Measurements from ENCODE around the gene ANKRD55.

The ANKRD55 gene

DNA sequence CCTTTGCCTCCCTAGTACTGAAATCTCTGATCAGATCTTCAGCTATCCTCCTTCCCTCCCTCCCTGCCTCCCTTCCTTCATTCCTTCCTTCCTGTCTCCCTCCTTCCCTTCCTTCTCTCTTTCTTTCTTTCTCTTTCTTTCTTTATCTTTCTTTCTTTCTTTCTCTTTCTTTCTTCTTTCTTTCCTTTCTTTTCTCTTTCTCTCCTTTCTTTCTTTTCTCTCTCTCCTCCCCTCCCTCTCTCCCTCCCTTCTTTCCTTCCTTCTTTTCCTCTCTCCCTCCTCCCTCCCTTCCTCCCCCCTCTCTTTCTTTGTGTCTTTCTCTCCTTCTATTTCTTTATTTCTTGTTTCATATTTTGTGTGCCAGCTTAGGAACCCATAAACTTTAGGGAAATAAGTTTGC, 23.9 kb upstream of the ANKRD55 start:
- TF ChIP-seq, protein P1, sequence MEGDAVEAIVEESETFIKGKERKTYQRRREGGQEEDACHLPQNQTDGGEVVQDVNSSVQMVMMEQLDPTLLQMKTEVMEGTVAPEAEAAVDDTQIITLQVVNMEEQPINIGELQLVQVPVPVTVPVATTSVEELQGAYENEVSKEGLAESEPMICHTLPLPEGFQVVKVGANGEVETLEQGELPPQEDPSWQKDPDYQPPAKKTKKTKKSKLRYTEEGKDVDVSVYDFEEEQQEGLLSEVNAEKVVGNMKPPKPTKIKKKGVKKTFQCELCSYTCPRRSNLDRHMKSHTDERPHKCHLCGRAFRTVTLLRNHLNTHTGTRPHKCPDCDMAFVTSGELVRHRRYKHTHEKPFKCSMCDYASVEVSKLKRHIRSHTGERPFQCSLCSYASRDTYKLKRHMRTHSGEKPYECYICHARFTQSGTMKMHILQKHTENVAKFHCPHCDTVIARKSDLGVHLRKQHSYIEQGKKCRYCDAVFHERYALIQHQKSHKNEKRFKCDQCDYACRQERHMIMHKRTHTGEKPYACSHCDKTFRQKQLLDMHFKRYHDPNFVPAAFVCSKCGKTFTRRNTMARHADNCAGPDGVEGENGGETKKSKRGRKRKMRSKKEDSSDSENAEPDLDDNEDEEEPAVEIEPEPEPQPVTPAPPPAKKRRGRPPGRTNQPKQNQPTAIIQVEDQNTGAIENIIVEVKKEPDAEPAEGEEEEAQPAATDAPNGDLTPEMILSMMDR (IDR thresholded peaks at IDR 0.05; ENCODE audit: low read depth, low read length) = no peak
- Histone ChIP-seq H3K36me3 (no peaks in the 10 kb centered on the region), H3K27ac (no peak overlapping the region), H3K4me3 (ENCODE audit: low read depth, low read length) (no peak overlapping the region), H3K27me3 (ENCODE audit: insufficient read depth, low read depth, severe bottlenecking) (no peaks in the 10 kb centered on the region), H3K9me3 (ENCODE audit: severe bottlenecking) (no peaks in the 10 kb centered on the region)
- DNase-seq = no peak

DNA sequence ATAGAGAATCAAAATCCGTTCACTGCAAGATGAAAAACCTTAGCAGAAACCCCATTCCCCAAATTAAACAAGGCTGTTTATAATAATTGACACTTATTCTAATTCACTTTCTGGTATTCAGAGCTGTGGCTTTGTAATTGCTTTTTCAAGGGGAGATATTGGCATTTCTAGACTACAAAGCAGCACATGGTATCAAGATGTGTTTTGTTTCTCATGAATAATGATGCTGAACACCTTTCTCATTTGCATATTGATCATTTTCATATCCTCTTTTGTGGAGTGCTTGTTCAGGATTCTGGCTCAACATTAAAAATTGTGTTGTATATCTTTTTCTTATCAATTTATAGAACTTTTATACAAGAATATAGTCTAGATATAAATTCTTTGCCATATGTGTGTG, 22.4 kb upstream of the ANKRD55 start:
- no peaks in the 10 kb centered on the region for H3K9me3 ChIP-seq (ENCODE audit: severe bottlenecking)
- H3K36me3 ChIP-seq = no peaks in the 10 kb centered on the region
- TF ChIP-seq, protein P1 (IDR thresholded peaks at IDR 0.05; ENCODE audit: low read depth, low read length) = no peak
- no peaks in the 10 kb centered on the region for H3K27me3 ChIP-seq (ENCODE audit: insufficient read depth, low read depth, severe bottlenecking)
- no peak overlapping the region for H3K4me3 ChIP-seq (ENCODE audit: low read depth, low read length)
- H3K27ac ChIP-seq = no peak overlapping the region
- DNase-seq = no peak

DNA sequence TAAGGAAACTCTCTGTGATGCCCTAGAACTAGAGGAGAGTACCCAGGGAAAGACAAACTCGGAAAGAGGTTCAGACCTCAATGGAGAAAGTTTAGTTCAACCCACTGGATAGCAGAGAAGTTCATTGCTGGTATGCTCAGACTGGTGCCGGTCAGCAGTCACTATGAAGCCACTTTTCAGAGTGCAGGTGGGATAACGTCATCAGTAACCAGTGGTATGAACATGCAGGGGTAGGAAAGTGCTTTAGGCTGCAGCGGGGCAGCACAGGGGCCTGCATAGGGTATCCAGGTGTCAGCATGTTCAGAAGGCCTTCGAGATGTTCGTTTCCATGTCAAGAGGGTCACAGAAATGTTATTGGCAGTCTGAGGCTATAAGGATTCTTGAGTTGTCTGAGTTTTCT, 20.8 kb upstream of the ANKRD55 start:
- H3K27ac ChIP-seq = no peak overlapping the region
- H3K36me3 ChIP-seq = no peaks in the 10 kb centered on the region
- TF ChIP-seq, protein P1 (IDR thresholded peaks at IDR 0.05; ENCODE audit: low read depth, low read length) = no peak
- H3K27me3 ChIP-seq (ENCODE audit: insufficient read depth, low read depth, severe bottlenecking) = no peaks in the 10 kb centered on the region
- no peaks in the 10 kb centered on the region for H3K9me3 ChIP-seq (ENCODE audit: severe bottlenecking)
- no peak for DNase-seq
- no peak overlapping the region for H3K4me3 ChIP-seq (ENCODE audit: low read depth, low read length)

DNA sequence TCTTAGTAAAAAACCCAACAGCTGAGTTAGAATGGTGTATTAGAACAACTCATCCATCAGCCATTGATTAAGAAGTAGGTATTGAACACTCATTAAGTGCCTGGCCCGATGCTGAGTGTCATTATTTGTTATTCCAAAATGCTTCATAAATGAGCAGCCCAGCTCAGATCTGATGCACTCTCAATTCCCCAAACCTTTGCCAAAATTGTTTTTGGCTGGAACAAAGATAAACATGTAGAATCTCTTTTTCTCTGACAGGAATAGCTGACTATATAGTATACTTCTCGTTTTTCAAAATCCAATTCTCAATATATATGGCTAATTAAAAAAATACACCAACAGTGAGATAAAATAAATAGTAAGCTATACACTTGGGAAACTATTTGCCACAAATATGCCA, 20.0 kb upstream of the ANKRD55 start:
- Histone ChIP-seq H3K9me3 (ENCODE audit: severe bottlenecking) (no peaks in the 10 kb centered on the region), H3K4me3 (ENCODE audit: low read depth, low read length) (no peak overlapping the region), H3K36me3 (no peaks in the 10 kb centered on the region), H3K27ac (no peak overlapping the region), H3K27me3 (ENCODE audit: insufficient read depth, low read depth, severe bottlenecking) (no peaks in the 10 kb centered on the region)
- TF ChIP-seq, protein P1 (IDR thresholded peaks at IDR 0.05; ENCODE audit: low read depth, low read length) = no peak
- DNase-seq = no peak

DNA sequence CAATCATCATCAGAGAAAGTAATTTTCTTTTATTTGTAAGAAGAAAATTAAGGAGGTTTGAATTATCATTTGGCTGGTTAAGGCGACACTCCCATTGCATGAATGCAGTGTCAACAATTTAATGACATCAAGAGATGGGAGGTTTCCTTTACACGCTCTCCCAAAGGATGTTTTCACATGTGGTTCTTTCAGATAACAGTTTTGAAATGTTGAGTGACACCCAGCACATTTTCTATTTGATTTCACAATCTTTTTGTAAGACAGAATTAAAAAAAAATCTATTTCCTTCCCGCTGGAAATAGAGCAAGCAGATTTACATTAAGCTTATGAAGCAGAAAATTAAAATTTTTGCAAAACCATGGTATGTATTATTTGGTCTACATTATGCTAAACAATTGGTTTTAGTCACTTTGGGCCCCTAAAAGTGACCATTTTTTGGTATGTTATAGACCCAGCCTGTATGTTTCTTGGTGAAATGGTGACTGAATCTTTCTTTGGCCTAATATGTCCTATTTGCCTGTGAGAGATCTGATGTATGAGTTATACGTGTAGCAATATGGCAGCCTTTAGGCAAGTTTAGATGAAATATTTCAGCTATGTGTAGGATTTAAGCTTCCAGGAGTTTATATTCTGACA, 18.9 kb upstream of the ANKRD55 start:
- Histone ChIP-seq H3K4me3 (ENCODE audit: low read depth, low read length) (no peak overlapping the region), H3K27ac (no peak overlapping the region), H3K9me3 (ENCODE audit: severe bottlenecking) (no peaks in the 10 kb centered on the region), H3K27me3 (ENCODE audit: insufficient read depth, low read depth, severe bottlenecking) (no peaks in the 10 kb centered on the region), H3K36me3 (no peaks in the 10 kb centered on the region)
- no peak for DNase-seq
- TF ChIP-seq, protein P1 (IDR thresholded peaks at IDR 0.05; ENCODE audit: low read depth, low read length) = no peak

DNA sequence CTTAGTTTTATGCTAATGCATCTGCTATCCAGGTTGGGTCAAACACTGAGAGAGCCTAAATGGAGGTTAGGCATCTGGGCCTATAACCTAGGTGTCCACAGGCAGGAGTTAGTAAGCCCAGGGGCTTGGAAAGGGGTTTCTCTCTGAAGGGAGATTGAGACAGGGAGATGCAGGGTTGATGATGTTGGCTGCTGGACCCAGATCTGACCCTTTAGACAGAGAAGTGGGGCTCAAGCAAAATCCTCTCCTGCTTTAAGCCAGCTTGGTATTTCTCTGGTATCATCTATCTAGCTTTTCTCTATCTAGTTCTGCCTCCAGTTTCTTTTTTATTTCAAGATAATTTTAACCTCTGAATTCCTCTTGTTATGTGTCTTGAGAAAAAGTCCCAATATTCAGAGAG, 18.3 kb upstream of the ANKRD55 start:
- Histone ChIP-seq H3K36me3 (no peaks in the 10 kb centered on the region), H3K4me3 (ENCODE audit: low read depth, low read length) (no peak overlapping the region), H3K27ac (no peak overlapping the region), H3K9me3 (ENCODE audit: severe bottlenecking) (no peaks in the 10 kb centered on the region), H3K27me3 (ENCODE audit: insufficient read depth, low read depth, severe bottlenecking) (no peaks in the 10 kb centered on the region)
- DNase-seq = no peak
- TF ChIP-seq, protein P1 (IDR thresholded peaks at IDR 0.05; ENCODE audit: low read depth, low read length) = no peak

All from WERI-Rb-1 (cell line).